GM19240 (cell line): ENCODE measurements around the gene MRPL30.
"Not testable (repeated sequence)": the region's sequence is repeated elsewhere in the genome, so short reads cannot be mapped to it uniquely, and the experiment has no call there.

Experiments
- DNase-seq: peaks from one replicate; pipeline ENCODE4 v3.0.0; 2011; ENCODE audit warnings: low spot score; ENCODE audit not compliant: insufficient read length

MRPL30 gene

DNA sequence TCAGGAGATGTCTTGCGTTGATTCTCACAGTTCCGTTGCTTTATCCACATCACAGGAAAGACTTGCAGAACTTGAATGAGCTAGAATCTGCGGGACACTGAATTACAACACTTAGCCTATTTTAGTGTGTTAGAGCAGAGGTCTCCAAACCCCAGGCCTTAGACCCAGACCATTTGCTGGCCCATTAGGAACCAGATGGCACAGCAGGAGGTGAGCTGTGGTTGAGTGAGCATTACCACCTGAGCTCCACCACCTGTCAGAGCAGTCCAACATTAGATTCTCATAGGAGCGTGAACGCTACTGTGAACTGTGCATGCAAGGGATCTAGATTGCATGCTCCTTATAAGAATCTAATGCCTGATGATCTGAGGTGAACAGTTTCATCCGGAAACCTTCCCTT is 3.8 kb downstream of the MRPL30 start:
- no peak for DNase-seq

DNA sequence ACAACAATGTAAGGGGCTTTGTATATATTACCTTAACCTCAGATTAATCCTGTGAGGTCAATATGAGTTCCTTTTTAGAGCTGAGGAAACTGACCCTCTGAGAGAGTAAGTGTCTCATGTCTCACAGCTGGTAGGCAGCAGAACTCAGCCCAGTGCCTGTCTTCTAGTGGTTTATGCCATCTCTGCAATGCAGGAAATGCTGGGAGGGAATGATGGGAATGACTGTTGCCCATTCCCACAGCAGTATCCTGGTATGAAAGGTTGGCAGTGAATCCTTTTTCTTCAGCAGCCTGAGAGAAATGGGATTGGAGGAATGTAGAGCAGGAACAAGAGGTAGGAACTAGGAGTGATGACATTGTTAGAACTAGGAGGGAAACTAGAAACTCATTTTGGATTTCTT is 6.0 kb downstream of the MRPL30 start:
- DNase-seq = no peak

DNA sequence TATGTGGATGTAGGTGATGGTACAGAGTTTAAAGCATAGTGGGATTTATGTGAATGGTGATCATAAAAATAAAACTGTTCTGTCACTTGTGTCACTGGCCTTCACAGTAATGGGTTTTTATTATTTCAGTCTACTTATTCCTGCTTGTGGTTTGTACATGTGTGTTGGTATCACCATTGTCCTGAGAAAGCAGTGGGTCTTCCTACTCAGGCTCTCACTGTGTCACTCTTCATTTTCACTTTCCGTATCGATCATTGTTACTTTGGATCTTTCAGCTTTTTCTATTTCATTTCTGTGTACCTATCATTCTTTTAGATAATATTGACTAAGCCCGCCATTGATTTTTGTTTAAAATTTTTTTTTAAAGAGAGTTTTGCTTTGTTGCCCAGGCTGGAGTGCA is 7.4 kb downstream of the MRPL30 start:
- DNase-seq = no peak

DNA sequence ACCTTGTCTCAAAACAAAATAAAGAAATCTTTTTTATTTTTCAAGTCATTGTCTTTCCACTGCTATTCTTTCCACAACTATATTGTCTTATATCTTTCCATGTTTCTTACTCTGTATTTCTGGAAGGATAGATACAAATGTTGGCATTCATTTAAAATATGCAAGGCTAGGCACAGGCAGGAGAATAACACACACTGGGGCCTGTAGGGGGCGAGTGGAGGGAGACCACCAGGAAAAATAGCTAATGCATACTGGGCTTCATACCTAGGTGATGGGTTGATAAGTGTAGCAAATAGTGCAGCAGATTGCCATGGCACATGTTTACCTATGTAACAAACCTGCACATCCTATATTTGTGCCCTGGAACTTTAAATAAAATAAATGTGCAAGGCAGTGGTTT is 9.6 kb downstream of the MRPL30 start:
- DNase-seq = no peak

DNA sequence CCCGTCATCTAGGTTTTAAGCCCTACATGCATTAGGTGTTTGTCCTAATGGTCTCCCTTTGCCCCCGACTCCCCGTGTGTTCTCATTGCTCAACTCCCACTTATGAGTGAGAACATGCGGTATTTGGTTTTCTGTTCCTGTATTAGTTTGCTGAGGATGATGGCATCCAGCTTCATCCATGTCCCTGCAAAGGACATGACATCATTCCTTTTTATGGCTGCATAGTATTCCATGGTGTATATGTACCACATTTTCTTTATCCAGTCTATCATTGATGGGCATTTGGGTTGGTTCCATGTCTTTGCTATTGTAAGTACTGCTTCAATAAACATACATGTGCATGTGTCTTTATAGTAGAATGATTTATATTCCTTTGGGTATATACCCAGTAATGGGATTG is 11.4 kb downstream of the MRPL30 start:
- DNase-seq = not testable (repeated sequence)

DNA sequence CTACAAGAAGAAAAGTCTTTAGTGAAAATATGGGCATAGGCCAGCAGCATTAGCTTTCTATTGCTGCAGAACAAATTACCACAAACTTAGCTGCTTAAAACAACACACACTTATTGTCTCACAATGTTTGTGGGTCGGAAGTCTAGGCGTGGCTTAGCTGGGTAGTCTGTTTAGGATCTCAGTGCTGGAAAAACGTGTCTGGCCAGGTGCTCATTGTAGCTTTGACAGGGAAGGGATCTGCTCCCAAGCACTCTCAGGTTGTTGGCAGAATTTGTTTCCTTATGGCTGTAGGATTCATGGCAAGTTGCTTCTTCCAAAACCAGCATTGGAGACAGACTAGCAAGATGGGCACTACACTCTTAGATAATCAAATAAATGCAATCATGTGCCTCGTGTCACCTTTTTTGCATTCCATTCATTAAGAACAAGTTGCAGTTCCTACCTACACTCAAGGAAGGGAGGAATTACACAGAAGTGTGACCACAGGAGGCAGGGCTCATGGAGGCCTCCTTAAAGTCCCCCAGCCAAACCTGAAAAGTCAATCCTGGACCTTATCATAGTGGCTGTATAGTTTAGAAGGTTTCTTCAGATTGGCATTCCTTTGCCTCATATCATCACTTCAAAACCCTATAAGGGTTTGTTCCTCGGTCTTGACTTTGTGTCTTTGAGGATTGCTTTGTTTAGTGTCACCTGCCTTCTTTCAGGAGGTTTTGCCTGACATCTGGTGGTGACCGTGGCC is 17.3 kb downstream of the MRPL30 start:
- DNase-seq = no peak

DNA sequence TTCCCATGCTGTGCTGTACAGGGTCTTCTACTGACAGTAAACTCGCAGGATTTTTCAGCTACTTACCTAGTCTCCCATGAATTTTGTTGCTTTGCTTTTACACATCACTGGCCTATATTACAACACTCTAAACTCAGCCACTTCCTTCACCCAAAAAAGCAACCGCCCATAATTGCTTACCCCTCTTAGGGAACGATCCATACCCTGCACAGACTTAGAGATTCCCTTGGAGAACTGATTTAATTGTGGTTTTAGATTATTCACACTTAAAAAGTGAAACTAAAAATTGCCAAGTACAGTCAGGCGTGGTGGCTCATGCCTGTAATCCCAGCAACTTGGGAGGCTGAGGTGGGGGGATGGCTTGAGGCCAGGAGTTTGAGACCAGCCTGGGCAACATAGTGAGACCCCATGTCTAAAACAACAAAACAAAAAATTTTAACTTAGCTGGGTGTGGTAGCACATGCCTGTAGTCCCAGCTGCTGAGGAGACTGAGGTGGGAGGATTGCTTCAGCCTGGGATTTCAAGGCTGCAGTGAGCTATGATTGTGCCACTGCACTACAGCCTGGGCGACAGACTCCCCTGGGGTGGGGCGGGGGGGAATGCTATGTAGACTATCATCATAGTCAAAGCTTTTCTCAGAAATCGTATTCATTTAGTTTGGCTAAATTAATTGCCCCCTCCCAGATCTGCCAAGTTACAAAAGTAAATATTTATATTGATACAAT is 19.3 kb downstream of the MRPL30 start:
- no peak for DNase-seq

DNA sequence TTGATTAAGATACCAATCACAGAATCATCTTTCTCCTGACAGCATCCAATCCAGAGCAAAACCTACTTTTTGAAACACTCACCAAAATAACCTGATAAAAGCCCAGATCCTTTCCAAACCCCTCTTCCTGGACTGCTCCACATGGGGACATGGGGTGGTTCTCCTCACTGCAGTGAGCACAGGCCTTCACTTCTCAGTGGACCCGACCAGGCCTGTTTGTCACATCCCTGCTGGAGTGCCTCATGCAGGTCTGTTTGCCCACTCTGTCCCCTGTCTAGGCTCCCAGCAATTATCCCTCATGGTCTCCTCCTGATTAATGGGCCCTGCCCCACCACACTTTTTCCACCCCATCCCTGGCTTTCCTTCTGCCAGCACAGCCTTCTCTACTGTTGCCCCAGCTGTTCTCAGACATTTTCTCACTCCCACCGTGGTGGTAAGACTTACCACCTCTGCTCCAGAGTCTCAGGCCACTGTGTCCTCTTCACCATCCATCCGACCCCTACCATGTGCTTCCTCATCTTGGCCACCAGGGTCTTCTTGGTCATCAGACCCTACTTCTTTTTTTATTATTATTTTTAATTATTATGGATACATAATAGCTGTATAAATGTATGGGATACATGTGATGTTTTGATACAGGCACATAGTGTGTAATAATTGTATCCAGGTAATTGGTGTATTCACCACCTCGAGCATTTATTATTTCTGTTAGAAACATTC is 21.1 kb downstream of the MRPL30 start:
- DNase-seq = no peak

DNA sequence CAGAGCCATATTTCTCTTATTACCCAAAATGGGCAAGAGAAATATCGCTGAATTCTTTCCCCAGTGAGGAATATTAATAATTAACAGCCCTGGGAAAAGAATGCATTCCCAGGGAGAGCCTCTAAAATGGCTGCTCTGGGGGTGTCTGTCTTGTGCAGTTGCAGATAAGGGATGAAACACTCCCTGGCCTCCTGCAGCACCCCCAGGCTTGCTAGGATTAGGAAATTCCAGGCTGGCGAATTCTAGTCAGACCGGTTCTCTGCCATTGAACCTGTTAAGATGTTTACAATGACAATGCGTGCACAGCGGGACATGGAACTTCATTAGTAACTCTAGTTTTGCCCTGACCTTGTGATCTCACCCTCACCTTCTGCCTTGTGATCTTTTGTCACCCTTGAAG is 24.5 kb downstream of the MRPL30 start:
- DNase-seq = no peak

DNA sequence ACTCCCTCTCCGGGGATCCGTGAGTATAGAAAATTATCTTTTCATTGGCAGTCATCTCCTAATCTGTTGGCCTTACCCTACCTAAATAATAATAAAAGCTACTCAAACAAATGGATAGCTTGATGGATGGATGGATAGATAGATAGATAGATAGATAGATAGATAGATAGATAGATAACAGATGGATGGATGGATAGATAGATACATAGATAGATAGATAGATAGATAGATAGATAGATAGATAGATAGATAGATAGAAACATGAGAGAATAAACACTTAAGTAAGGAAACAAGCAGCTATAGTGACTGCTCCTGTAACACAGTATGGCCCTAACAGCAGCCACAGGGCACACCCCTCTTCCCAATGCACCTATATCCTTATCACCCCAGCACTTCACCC is 35.1 kb downstream of the MRPL30 start:
- no peak for DNase-seq

DNA sequence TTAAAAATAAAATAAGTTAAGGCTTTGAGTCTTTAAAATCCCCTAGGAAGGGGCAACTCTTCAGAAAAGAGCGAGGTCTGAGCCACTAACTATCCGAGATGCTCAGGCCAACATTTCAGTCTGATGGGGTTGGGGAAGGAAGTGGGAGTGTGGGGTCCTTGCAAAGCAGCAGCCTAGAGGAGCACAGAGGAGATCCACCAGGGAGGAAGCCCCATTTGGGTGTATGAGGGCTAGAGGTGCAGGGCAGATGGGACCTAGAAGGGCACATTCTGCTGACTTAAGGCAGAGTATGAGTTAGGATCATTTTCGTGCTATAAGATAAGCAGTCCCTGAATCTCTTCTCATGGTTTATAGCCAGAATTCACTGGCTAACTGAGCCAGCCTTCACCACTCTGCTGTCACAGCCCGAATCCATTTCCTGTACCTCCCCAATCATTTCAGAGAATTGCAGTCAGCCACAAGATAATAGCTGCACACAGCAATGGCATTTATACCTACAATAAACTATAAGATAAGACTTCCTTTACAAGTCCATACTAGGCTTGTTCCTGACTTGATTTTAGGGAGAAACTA is 37.0 kb downstream of the MRPL30 start:
- DNase-seq = no peak

DNA sequence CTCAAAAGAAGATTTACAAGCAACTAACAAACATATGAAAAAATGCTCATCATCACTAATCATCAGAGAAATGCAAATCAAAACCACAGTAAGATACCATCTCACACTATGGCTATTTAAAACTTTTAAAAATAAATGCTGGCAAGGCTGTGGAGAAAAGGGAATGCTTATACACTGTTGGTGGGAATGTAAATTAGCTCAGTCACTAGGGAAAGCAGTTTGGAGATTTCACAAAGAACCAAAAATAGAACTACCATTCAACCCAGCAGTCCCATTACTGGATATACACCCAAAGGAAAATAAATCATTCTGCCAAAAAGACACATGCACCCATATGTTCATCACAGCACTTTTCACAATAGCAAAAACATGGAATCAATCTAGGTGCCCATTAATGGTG is 52.2 kb downstream of the MRPL30 start:
- not testable (repeated sequence) for DNase-seq

DNA sequence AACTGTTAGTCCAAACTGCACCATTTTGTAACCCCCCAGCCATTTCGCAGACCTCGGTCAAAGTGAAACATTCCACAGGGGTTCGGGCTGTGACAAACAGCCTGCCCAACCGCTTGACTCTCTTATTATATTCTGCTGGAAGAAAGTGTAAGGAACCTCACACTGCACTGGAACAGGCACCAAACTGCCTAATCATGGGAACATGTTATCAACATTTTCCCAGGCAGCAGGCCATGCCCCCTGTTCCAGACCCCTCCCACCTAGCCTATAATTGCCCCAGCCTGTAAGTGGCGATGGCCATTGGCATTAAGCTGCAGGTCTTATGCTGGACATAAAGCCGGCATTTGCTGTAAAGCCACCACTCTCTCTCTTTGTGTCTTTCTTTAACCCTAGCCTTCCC is 57.6 kb downstream of the MRPL30 start:
- DNase-seq = no peak

DNA sequence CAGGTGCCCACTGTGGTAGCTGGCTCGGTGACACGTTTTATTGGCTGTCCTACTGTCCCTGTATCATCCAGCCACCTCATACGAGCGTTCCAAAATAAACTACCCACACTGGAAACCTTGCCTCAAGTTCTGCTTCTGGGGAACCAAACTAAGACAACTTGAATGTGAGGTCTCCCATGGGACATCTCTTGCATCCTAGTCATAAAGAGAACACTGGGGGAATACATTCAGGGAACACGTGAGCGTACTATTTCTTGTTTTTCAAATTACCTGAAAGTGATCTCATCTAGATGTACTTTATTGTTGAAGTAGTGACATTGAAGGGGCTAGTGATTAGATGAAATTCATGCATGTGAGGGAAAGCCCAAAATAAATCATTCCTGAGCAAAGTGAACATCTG is 59.4 kb downstream of the MRPL30 start:
- DNase-seq = no peak

DNA sequence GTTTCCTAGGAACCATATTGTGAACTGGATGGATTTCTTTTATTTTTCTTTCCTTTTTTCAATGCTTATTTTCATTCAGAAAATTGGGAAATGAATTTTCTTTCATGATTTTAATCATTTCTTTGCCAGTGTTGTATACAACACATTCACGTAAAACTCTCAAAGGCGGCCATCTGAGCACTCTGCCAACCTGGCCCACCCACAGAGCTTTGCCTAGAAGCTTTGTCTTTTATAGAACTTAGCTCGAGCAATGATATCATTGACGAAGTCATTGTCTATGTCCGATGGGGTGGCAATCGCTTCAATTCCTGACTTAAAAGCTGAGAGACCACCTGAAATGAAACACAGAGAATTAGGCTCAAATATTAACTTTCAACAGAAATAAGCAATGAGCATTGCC is 61.2 kb downstream of the MRPL30 start:
- DNase-seq = no peak
